Liver (tissue), 9 donors: Measurements from ENCODE around the gene TRH. TPM values are rescaled to one million over a fixed set of nuclear protein-coding genes. Genes with fewer than 3 reads are reported as not detected.

Experiments
- DNase-seq: peaks from one replicate; pipeline ENCODE4 v3.0.0-alpha.2; 2017; ENCODE audit warnings: low spot score
- H3K27ac ChIP-seq, 2 donors: one replicate each; pipeline ENCODE4 v1.7.0; 2013; ENCODE audit warnings: inconsistent platforms in 2 of 2, low read length in 2 of 2, control low read depth in 1 of 2, low read depth in 1 of 2, mild to moderate bottlenecking in 1 of 2
- H3K27me3 ChIP-seq, 4 donors: one replicate each; pipeline versions ENCODE4 v1.6.1 to v1.7.0; 2013; ENCODE audit warnings: low read length in 3 of 4, inconsistent platforms in 1 of 4, mild to moderate bottlenecking in 1 of 4, moderate library complexity in 1 of 4; ENCODE audit not compliant: control insufficient read depth in 4 of 4, insufficient read depth in 4 of 4
- H3K36me3 ChIP-seq, 4 donors: one replicate each; pipeline versions ENCODE4 v1.6.1 to v1.7.0; 2013; ENCODE audit warnings: low read length in 3 of 4, mild to moderate bottlenecking in 3 of 4, low read depth in 1 of 4, moderate library complexity in 1 of 4; ENCODE audit not compliant: control insufficient read depth in 4 of 4, insufficient read depth in 3 of 4
- H3K4me1 ChIP-seq, 4 donors: one replicate each; pipeline versions ENCODE4 v1.6.1 to v1.7.0; 2013; ENCODE audit warnings: low read length in 3 of 4, mild to moderate bottlenecking in 3 of 4, moderate library complexity in 1 of 4; ENCODE audit not compliant: control insufficient read depth in 4 of 4, insufficient read depth in 4 of 4
- H3K4me3 ChIP-seq, 3 donors: one replicate each; pipeline versions ENCODE4 v1.6.1 to v1.7.0; 2013; ENCODE audit warnings: low read length in 3 of 3, control low read depth in 1 of 3, low read depth in 1 of 3, mild to moderate bottlenecking in 1 of 3
- H3K9ac ChIP-seq, 2 donors: one replicate each; pipeline ENCODE4 v1.7.0; 2013; ENCODE audit warnings: low read length in 2 of 2, mild to moderate bottlenecking in 2 of 2, moderate library complexity in 2 of 2, control low read depth in 1 of 2, low read depth in 1 of 2
- H3K9me3 ChIP-seq, 4 donors: one replicate each; pipeline versions ENCODE4 v1.6.1 to v1.7.0; 2013; ENCODE audit warnings: low read length in 3 of 4; ENCODE audit not compliant: control insufficient read depth in 4 of 4
- CTCF ChIP-seq: fragments of 150-350 bp; IDR thresholded peaks from 2 replicates; pipeline ENCODE4 v1.5.1; 2017; ENCODE audit warnings: improper control_type of control experiment, low read depth, low read length; ENCODE audit not compliant: missing input control
- FOXA1 ChIP-seq: IDR thresholded peaks from 2 replicates; pipeline ENCODE4 v1.6.1; 2016; ENCODE audit warnings: antibody characterized with exemption
- FOXA2 ChIP-seq: IDR thresholded peaks from 2 replicates; pipeline ENCODE4 v1.6.1; 2016; ENCODE audit warnings: antibody characterized with exemption
- GABPA ChIP-seq, 2 donors: IDR thresholded peaks in 1 of 2; conservative IDR thresholded peaks in 1 of 2; 2 replicates each; pipeline ENCODE4 v1.6.1; 2016; ENCODE audit warnings: antibody characterized with exemption in 2 of 2, mild to moderate bottlenecking in 1 of 2, moderate library complexity in 1 of 2
- HNF4A ChIP-seq, 2 donors: conservative IDR thresholded peaks; 2 replicates each; pipeline ENCODE4 v1.6.1; 2016; ENCODE audit warnings: antibody characterized with exemption in 2 of 2, mild to moderate bottlenecking in 2 of 2
- HNF4G ChIP-seq: IDR thresholded peaks from 2 replicates; pipeline ENCODE4 v1.6.1; 2016; ENCODE audit warnings: antibody characterized with exemption
- JUND ChIP-seq, 2 donors: IDR thresholded peaks; 2 replicates each; pipeline ENCODE4 v1.6.1; 2016; ENCODE audit warnings: antibody characterized with exemption in 2 of 2
- MAX ChIP-seq: IDR thresholded peaks from 2 replicates; pipeline ENCODE4 v1.6.1; 2016; ENCODE audit warnings: antibody characterized with exemption
- NR2F2 ChIP-seq: IDR thresholded peaks from 2 replicates; pipeline ENCODE4 v1.6.1; 2016; ENCODE audit warnings: antibody characterized with exemption
- RAD21 ChIP-seq, 2 donors: IDR thresholded peaks; 2 replicates each; pipeline ENCODE4 v1.6.1; 2016; ENCODE audit warnings: antibody characterized with exemption in 2 of 2, mild to moderate bottlenecking in 2 of 2
- REST ChIP-seq: IDR thresholded peaks from 2 replicates; pipeline ENCODE4 v1.6.1; 2016; ENCODE audit warnings: antibody characterized with exemption, mild to moderate bottlenecking
- RXRA ChIP-seq, 2 donors: IDR thresholded peaks; 2 replicates each; pipeline ENCODE4 v1.6.1; 2017 to 2018; ENCODE audit warnings: antibody characterized with exemption in 2 of 2, mild to moderate bottlenecking in 1 of 2
- SP1 ChIP-seq: IDR thresholded peaks from 2 replicates; pipeline ENCODE4 v1.6.1; 2018; ENCODE audit warnings: antibody characterized with exemption, mild to moderate bottlenecking
- YY1 ChIP-seq: IDR thresholded peaks from 2 replicates; pipeline ENCODE4 v1.6.1; 2016; ENCODE audit warnings: antibody characterized with exemption, mild to moderate bottlenecking
- ZBTB33 ChIP-seq: IDR thresholded peaks from 2 replicates; pipeline ENCODE4 v1.6.1; 2016; ENCODE audit warnings: antibody characterized with exemption
- WGBS: extraction: QIAGEN DNeasy Blood & Tissue Kit; methylation state at CpG from one replicate; pipeline ENCODE4 v1.1.7; 2013; 5-methylcytosine and 5-hydroxymethylcytosine counted together
- polyA plus RNA-seq, 2 donors: library from polyadenylated mRNA; stranded (reverse) in 1 of 2; unstranded in 1 of 2; fragments of 200-250 nt in 1 of 2; fragments of >200 nt in 1 of 2; fragmentation: Nextera tagmentation in 1 of 2; extraction: Ambion mirVana in 1 of 2; gene quantifications; one replicate each; pipeline versions ENCODE4 v1.2.1 to v1.2.3, GENCODE V29; 2013 to 2015
- total RNA-seq, 2 donors: library from RNA; depleted of rRNA; stranded (reverse); fragments of >200 nt; gene quantifications; one replicate each; pipeline ENCODE4 v1.2.3, GENCODE V29; 2014
- donor health status: healthy.
- donor health status: healthy.
- donor health status: healthy.
- donor health status: healthy.
- donor health status: healthy.

Gene TRH
- total and polyA plus RNA-seq, 4 donors: 0.28 TPM; not detected in 3

GRCh38 chr3:129956936-129957335 lies 17.6 kb upstream of the TRH start:
- TF ChIP-seq SP1 (no peak), ZBTB33 (no peak), HNF4A (conservative IDR thresholded peaks at IDR 0.05) (no peak), FOXA2 (no peak), NR2F2 (no peak)
- H3K27me3 ChIP-seq: no peaks in the 10 kb centered on the region
- no peak overlapping the region for H3K27ac ChIP-seq
- H3K4me3 ChIP-seq: no peak overlapping the region
- no peaks in the 10 kb centered on the region for H3K36me3 ChIP-seq
- H3K4me1 ChIP-seq: no peaks in the 10 kb centered on the region
- DNase-seq: no peak
- no peaks in the 10 kb centered on the region for H3K9me3 ChIP-seq
- H3K9ac ChIP-seq: no peak overlapping the region

- H3K27ac ChIP-seq: no peak overlapping the region
- no peak for TF ChIP-seq CTCF
- no peak for TF ChIP-seq FOXA1
- TF ChIP-seq RXRA (IDR thresholded peaks at IDR 0.05): no peak
- no peak for TF ChIP-seq NR2F2
- no peak for TF ChIP-seq RAD21 (IDR thresholded peaks at IDR 0.05)
- TF ChIP-seq GABPA (IDR thresholded peaks at IDR 0.05 in 1 of 2, conservative IDR thresholded peaks at IDR 0.05 in 1 of 2): no peak
- TF ChIP-seq SP1: no peak
- no peak for TF ChIP-seq FOXA2
- TF ChIP-seq MAX: no peak
- no peak for TF ChIP-seq JUND (IDR thresholded peaks at IDR 0.05)
- no peak for TF ChIP-seq ZBTB33
- no peak for TF ChIP-seq HNF4G
- no peak for TF ChIP-seq REST
- no peak for TF ChIP-seq YY1
- H3K4me1 ChIP-seq: no peaks in the 10 kb centered on the region
- H3K9me3 ChIP-seq: no peaks in the 10 kb centered on the region
- H3K27me3 ChIP-seq: no peaks in the 10 kb centered on the region
- H3K4me3 ChIP-seq: no peak overlapping the region
- DNase-seq: no peak
- no peaks in the 10 kb centered on the region for H3K36me3 ChIP-seq
- WGBS: 62% methylated on average over 6 of the region's 6 CpGs
- no peak overlapping the region for H3K9ac ChIP-seq
These were observed 15.8 kb upstream of the TRH start for GRCh38 chr3:129958755-129959154.
